Smooth muscle cell (in vitro differentiated cells): Measurements from ENCODE around the gene ABHD1. TPM values are rescaled to one million over a fixed set of nuclear protein-coding genes. Genes with fewer than 3 reads are reported as not detected.
"Not testable (repeated sequence)": the region's sequence is repeated elsewhere in the genome, so short reads cannot be mapped to it uniquely, and the experiment has no call there.

Experiments
- DNase-seq: peaks from one replicate; lab custom pipeline; 2025; ENCODE audit not compliant: unreplicated experiment; lab: John Stamatoyannopoulos, UW
- H2AFZ ChIP-seq: fragments of 200-600 bp; sonication (generic); 2 replicates; pipeline ENCODE4 v1.6.0; 2016; ENCODE audit warnings: antibody characterized with exemption, low read depth, mild to moderate bottlenecking
- H3F3A ChIP-seq: fragments of 200-600 bp; sonication (generic); 2 replicates; pipeline ENCODE4 v1.6.0; 2017; ENCODE audit warnings: antibody characterized with exemption, low read depth
- H3K27ac ChIP-seq: fragments of 200-600 bp; sonication (generic); 2 replicates; pipeline ENCODE4 v1.5.1; 2016; ENCODE audit warnings: low read depth, mild to moderate bottlenecking
- H3K27me3 ChIP-seq: fragments of 200-600 bp; sonication (generic); 2 replicates; pipeline ENCODE4 v1.6.1; 2016; ENCODE audit warnings: low read depth, mild to moderate bottlenecking
- H3K36me3 ChIP-seq: fragments of 200-600 bp; sonication (generic); 2 replicates; pipeline ENCODE4 v1.5.1; 2016; ENCODE audit warnings: low read depth
- H3K4me1 ChIP-seq: fragments of 200-600 bp; sonication (generic); 2 replicates; pipeline ENCODE4 v1.5.1; 2016; ENCODE audit warnings: low read depth
- H3K4me2 ChIP-seq: fragments of 200-600 bp; sonication (generic); 2 replicates; pipeline ENCODE4 v1.6.0; 2016; ENCODE audit warnings: mild to moderate bottlenecking
- H3K4me3 ChIP-seq: fragments of 200-600 bp; sonication (generic); 2 replicates; pipeline ENCODE4 v1.5.1; 2016; ENCODE audit warnings: mild to moderate bottlenecking
- H3K79me2 ChIP-seq: fragments of 200-600 bp; sonication (generic); 2 replicates; pipeline ENCODE4 v1.6.0; 2016; ENCODE audit warnings: low read depth, mild to moderate bottlenecking
- H3K9ac ChIP-seq: fragments of 200-600 bp; sonication (generic); 2 replicates; pipeline ENCODE4 v1.6.0; 2016; ENCODE audit warnings: low read depth
- H3K9me3 ChIP-seq: fragments of 200-600 bp; sonication (generic); replicated peaks from 2 replicates; pipeline ENCODE4 v1.5.1; 2016; ENCODE audit warnings: low read depth
- H4K20me1 ChIP-seq: fragments of 200-600 bp; sonication (generic); 2 replicates; pipeline ENCODE4 v1.6.0; 2016; ENCODE audit warnings: low read depth
- WGBS: methylation state at CpG from one replicate; pipeline ENCODE4 v1.1.7; 2016; ENCODE audit warnings: low lambda C conversion rate; 5-methylcytosine and 5-hydroxymethylcytosine counted together
- polyA plus RNA-seq: library from polyadenylated mRNA; unstranded; fragments of >200 nt; fragmentation: Nextera tagmentation; extraction: Ambion mirVana; gene quantifications from 2 replicates; pipeline ENCODE4 v1.2.1, GENCODE V29; 2016
- total RNA-seq: library from RNA; depleted of rRNA; stranded (reverse); fragments of >200 nt; gene quantifications from 2 replicates; pipeline ENCODE4 v1.2.3, GENCODE V29; 2014
- TF ChIP-seq, protein P1 (sequence below): fragments of 200-600 bp; sonication (generic); IDR thresholded peaks from 2 replicates; pipeline ENCODE4 v1.5.1; 2017; ENCODE audit warnings: borderline replicate concordance, mild to moderate bottlenecking, antibody characterized with exemption; ENCODE audit not compliant: insufficient read depth, poor library complexity, severe bottlenecking

The ABHD1 gene
- total and polyA plus RNA-seq, 2 experiments from 2014 or later: not detected

DNA sequence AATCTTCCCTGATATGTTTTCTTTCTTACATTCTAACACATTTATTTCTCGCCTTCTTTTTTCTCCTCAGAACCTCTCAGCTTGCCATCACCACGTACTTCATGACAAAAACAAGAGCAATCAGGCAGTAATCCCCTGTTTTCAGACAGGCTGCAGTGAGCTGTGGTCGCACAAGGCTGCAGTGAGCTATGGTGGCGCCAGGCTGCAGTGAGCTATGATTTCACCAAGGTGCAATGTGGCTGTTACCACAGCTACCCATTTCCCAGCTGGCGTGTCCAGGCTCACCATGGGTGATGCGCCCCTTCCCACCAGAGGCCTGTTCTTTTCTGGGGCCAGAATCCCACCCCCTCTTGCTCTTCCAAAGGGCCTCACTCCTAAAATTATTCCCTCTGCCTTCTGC, 51.0 kb downstream of the ABHD1 start:
- Histone ChIP-seq H3K4me3 (no peak overlapping the region), H3K4me1 (peaks cover 5% of the 10 kb centered on the region), H3K79me2 (no peaks in the 10 kb centered on the region), H2AFZ (peak overlapping the region; percentile 28), H4K20me1 (no peaks in the 10 kb centered on the region), H3K27ac (peak overlapping the region; percentile 29), H3K27me3 (peaks cover 43% of the 10 kb centered on the region), H3K9me3 (no peaks in the 10 kb centered on the region), H3K9ac (no peak overlapping the region), H3K36me3 (no peaks in the 10 kb centered on the region), H3K4me2 (peak overlapping the region; percentile 35), H3F3A (no peaks in the 10 kb centered on the region)
- DNase-seq: no peak
- TF ChIP-seq, protein P1, sequence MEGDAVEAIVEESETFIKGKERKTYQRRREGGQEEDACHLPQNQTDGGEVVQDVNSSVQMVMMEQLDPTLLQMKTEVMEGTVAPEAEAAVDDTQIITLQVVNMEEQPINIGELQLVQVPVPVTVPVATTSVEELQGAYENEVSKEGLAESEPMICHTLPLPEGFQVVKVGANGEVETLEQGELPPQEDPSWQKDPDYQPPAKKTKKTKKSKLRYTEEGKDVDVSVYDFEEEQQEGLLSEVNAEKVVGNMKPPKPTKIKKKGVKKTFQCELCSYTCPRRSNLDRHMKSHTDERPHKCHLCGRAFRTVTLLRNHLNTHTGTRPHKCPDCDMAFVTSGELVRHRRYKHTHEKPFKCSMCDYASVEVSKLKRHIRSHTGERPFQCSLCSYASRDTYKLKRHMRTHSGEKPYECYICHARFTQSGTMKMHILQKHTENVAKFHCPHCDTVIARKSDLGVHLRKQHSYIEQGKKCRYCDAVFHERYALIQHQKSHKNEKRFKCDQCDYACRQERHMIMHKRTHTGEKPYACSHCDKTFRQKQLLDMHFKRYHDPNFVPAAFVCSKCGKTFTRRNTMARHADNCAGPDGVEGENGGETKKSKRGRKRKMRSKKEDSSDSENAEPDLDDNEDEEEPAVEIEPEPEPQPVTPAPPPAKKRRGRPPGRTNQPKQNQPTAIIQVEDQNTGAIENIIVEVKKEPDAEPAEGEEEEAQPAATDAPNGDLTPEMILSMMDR: no peak
- WGBS: 40% methylated on average over 6 of the region's 6 CpGs

DNA sequence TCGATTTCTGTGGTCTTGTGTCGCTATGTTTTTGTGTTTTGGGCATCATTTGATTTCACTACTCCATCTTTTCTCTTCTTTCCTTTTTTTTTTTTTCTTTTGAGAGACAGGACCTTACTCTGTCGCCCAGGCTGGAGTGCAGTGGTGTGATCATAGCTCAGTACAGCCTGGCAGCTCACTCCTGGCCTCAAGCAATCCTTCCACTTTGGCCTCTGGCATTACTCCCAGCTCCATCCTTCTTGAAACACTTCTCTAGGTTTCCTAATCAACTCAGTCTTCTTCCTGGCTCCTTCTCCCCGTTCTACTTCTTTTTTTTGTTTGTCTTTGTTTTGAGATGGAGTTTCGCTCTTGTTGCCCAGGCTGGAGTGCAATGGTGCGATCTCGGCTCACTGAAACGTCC, 51.7 kb downstream of the ABHD1 start:
- TF ChIP-seq, protein P1: no peak
- DNase-seq: no peak
- Histone ChIP-seq H3K79me2 (no peaks in the 10 kb centered on the region), H3K4me1 (peaks cover 5% of the 10 kb centered on the region), H3K9ac (no peak overlapping the region), H3K27ac (no peak overlapping the region), H3K9me3 (no peaks in the 10 kb centered on the region), H2AFZ (no peak overlapping the region), H3F3A (no peaks in the 10 kb centered on the region), H3K4me3 (no peak overlapping the region), H3K4me2 (no peak overlapping the region), H3K27me3 (peaks cover 39% of the 10 kb centered on the region), H4K20me1 (no peaks in the 10 kb centered on the region), H3K36me3 (no peaks in the 10 kb centered on the region)
- 79% methylated on average over 8 of the region's 8 CpGs for WGBS

DNA sequence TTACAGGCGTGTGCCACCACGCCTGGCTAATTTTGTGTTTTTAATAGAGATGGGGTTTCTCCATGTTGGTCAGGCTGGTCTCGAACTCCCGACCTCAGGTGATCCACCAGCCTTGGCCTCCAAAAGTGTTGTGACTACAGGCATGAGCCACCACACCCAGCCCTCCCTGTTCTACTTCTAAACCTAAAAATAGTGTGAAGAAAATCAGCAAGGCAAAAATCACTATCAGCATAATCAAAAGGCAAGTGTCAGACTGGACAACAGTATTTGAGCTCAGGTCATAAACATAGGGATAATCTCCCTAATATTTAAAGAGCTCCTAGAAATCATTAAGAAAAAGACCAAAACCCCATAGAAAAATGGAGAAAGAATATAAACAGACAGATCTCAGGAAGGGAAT, 52.2 kb downstream of the ABHD1 start:
- H2AFZ ChIP-seq, DNase-seq, H4K20me1 ChIP-seq, H3K9ac ChIP-seq, H3K4me1 ChIP-seq, H3K36me3 ChIP-seq, H3F3A ChIP-seq, H3K27ac ChIP-seq, H3K4me3 ChIP-seq, H3K79me2 ChIP-seq, H3K4me2 ChIP-seq, H3K9me3 ChIP-seq: not testable (repeated sequence)
- WGBS: 93% methylated on average over 4 of the region's 4 CpGs
- H3K27me3 ChIP-seq: peaks cover 34% of the 10 kb centered on the region

DNA sequence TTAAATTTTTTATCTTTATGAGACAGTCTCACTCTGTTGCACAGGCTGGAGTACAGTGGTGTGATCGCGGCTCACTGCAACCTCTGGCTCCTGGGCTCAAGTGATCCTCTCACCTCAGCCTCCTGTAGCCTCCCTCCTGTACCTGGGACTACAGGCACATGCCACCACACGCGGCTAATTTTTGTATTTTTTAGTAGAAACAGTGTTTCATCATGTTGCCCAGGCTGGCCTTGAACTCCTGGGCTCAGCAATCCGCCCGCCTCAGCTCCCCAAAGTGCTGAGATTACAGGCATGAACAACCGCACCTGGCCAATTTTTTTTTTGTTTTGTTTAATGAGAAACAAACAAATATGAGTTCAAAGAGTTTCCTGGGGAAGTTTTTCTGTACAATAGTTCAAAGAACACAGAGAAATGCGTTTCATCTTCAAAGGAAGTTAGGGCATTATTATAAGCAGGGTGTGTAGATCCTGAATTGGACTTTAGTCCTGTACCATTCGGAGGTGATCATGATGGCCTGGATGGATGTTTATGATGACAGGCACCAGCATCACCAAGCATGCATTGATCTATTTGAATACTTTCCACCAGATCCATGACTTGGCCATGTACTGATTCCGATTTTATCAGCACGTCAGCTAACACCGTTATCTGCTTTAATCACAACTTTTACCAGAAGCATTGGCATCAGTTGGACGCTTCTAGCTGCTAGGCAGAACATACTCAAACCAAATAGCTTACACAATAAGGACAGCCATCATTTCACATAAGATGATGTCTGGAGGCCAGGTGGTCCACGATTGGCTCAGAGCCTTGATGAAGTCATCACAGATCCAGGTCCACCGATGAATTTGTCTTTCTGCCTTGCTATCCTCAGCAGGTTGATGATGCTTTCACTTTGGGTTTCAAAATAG, 54.1 kb downstream of the ABHD1 start:
- WGBS: 90% methylated on average over 15 of the region's 15 CpGs
- H3K4me1 ChIP-seq: peaks cover 5% of the 10 kb centered on the region
- no peak overlapping the region for H3K9ac ChIP-seq
- H2AFZ ChIP-seq: no peak overlapping the region
- H3F3A ChIP-seq: no peaks in the 10 kb centered on the region
- no peaks in the 10 kb centered on the region for H3K79me2 ChIP-seq
- H3K9me3 ChIP-seq: no peaks in the 10 kb centered on the region
- H3K4me2 ChIP-seq: no peak overlapping the region
- no peak overlapping the region for H3K27ac ChIP-seq
- no peaks in the 10 kb centered on the region for H4K20me1 ChIP-seq
- H3K4me3 ChIP-seq: no peak overlapping the region
- peaks cover 24% of the 10 kb centered on the region for H3K27me3 ChIP-seq
- no peak for DNase-seq
- TF ChIP-seq, protein P1: no peak
- no peaks in the 10 kb centered on the region for H3K36me3 ChIP-seq
